Heart left ventricle (tissue), 13 donors: ENCODE results near the gene TTPAL.

Experiments used
- POLR2A ChIP-seq, 2 donors: fragments of 450-650 bp; IDR thresholded peaks; one replicate each; pipeline ENCODE4 v1.6.1; 2017; ENCODE audit warnings: antibody characterized with exemption in 2 of 2, mild to moderate bottlenecking in 2 of 2, moderate library complexity in 2 of 2
- TF ChIP-seq, protein P1 (sequence below), 12 donors: fragments of 200-600 bp; sonication (generic) in 4 of 12; IDR thresholded peaks; one replicate each; pipeline versions ENCODE4 v1.5.0 to v1.8.0; 2018 to 2022; ENCODE audit warnings: antibody characterized with exemption in 12 of 12, mild to moderate bottlenecking in 5 of 12
- donor health status: ischemic (EF 13 %, LVEDD 7.1; RV severe dilation, severe dysfunction).
- donor health status: DM: no; HTN: yes; CAD: no.
- donor health status: DM: no; HTN: no; CAD: no.
- donor health status: ischemic (EF 25% LVEDD 6.9; RV normal size, moderate dysfunction).
- donor health status: ischemic (EF 25% LVEDD 5.7; RV mildly dilated, moderate dysfunction).
- donor health status: ischemic (EF 35%, LVEDD 5.7; RV mildly dilated, moderate dysfunction).
- donor health status: nonischemic (EF 11% LVEDD 7.7; RV severe dilation, severe dysfunction).
- donor health status: DM: yes; HTN: yes; CAD: no.
- donor health status: PGD.
- donor health status: ischemic (EF 29% LVEDD 5.4; RV normal size, mild dysfunction).
- donor health status: nonischemic (EF 23%, LVEDD 6.1; RV moderate dilation, normal function).

DNA sequence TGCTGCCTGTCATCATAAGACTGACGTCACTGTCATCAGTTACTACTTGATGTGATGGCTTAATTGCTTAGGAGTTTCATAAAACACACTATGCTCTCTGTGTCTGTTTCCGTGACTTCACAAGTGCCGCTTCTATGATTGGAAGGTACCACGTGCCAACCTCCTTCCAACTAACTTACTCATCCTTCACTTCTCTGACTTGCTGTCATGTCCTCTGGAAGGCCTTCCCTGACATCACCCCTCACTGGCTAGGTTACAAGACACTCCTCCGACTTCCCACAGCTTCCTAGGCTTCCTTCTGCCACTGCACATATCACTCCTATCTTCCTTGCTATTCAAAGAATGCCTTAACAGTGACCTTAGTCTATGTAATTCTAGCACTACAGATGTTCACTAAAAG lies 25.8 kb downstream of the TTPAL start:
- no peak for TF ChIP-seq POLR2A (IDR thresholded peaks at IDR 0.05)
- TF ChIP-seq, protein P1, sequence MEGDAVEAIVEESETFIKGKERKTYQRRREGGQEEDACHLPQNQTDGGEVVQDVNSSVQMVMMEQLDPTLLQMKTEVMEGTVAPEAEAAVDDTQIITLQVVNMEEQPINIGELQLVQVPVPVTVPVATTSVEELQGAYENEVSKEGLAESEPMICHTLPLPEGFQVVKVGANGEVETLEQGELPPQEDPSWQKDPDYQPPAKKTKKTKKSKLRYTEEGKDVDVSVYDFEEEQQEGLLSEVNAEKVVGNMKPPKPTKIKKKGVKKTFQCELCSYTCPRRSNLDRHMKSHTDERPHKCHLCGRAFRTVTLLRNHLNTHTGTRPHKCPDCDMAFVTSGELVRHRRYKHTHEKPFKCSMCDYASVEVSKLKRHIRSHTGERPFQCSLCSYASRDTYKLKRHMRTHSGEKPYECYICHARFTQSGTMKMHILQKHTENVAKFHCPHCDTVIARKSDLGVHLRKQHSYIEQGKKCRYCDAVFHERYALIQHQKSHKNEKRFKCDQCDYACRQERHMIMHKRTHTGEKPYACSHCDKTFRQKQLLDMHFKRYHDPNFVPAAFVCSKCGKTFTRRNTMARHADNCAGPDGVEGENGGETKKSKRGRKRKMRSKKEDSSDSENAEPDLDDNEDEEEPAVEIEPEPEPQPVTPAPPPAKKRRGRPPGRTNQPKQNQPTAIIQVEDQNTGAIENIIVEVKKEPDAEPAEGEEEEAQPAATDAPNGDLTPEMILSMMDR (IDR thresholded peaks at IDR 0.05): no peak
